ENCODE data around the gene KIAA2012. TPM values are rescaled to one million over a fixed set of nuclear protein-coding genes. Genes with fewer than 3 reads are reported as not detected.

Gene KIAA2012
- total RNA-seq, 1 donor from 2014 or later = not detected

Other genes starting within 250 kb of the KIAA2012 start
- 9.2 and 10.5 TPM in 2 replicates for gene FZD7, start 39.4 kb upstream of the KIAA2012 start, total RNA-seq
- 76.8 and 94.7 TPM in 2 replicates for gene SUMO1, start 165.3 kb downstream of the KIAA2012 start, total RNA-seq
- gene NOP58, start 192.5 kb downstream of the KIAA2012 start, total RNA-seq = 31.4 and 65.0 TPM in 2 replicates

Data from glomerular endothelial cell (primary cell).